Stimulated activated CD4-positive, alpha-beta T cell treated with anti-CD3 and anti-CD28 coated beads, Interleukin-1b, Interleukin-23, amount 100 ng/mL, for 24 hours (primary cell): ENCODE data around the gene METTL25.

Experiments used
- DNase-seq, 4 experiments: peaks; one replicate each; pipeline ENCODE4 v3.0.0-alpha.2; 2020; ENCODE audit warnings: low read depth in 4 of 4, low spot score in 1 of 4

METTL25 gene

DNA sequence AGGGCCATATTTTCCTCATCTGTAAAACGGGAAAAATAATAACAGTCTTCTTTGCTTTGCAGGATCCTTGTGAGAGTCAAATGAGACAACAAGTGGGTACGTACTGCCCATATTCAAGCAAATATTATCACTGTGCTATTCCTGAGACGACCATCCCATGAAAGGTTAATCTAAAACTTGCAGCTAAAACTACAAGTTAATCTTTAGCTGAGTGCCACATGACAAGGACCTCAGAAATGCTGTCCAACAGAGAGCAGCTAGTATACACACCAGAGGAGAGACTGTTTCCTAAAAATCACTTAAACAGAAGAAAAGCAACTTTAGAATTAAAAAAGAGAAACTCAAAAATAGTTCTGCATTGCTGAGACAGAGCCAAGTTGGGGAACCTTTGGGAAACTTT is 165.7 kb downstream of the METTL25 start:
- DNase-seq, result no peak

DNA sequence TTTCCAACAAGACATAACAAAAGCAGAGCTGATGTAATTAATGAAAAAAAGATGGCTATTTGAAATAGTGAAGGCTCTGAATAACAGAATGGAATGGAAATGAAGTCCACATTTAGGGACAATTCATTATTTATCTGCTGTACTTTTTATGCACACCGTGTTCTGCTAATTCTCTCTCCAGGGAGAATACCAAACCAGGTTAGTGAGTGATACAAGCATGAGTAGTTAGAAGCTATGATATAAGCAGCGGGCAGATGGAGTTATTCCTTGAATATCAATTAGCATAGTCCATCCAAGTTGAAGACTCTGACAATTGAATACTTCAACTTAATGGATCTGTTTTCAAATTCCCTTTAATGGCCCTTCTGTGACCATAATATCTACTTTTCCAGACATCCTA is 166.3 kb downstream of the METTL25 start:
- no peak for DNase-seq

DNA sequence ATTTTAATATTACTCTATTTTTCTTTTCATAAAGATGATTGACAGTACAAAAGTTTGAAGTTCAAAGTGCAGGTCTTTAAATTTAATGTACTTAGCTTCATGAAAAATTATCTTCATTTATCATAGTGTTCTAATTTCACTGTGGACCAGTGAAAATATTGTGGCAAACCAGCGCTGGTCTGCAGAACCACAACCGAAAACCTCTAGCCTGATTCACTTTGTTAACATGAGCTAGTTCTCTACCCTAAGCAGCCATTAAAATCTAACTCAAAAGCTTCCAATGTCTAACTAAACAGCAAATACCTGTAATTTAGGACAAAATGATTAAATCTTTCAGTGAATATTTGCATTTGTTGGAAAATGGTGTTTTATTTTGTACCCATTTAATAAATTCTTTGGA is 167.3 kb downstream of the METTL25 start:
- no peak for DNase-seq

DNA sequence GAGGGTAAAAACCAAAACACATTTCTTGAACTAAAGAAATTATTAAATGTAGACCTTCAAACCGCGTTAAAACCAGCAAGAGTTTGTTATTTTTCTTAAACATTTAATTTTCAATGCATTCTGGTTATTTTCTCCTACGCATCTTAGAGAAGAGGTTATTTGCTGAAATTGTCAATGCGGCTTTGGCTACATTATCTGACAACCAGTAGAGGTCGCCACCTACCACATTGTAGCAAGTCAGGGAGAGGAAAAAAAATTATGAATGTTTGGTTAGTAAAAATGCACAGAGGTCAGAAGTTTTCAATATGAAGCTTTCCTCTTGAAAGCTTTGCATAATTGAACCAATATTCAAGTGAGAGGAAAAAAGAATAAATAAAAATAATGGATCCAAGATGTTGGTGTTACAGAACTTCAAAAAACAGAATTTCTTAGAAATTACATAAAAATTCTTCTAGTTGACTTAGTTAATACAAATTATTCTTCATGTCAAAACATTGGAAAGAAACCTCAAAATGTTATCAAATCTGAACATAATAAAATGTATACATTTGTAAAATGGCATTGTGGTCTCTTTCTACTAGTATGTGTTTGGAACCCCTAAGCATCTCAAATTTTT is 168.9 kb downstream of the METTL25 start:
- DNase-seq, result no peak
